NCI-H2196 treated with DMSO at 0.1 percent for 48 hours (cell line): Measurements from ENCODE around the gene FALEC.
"Not testable (repeated sequence)": the region's sequence is repeated elsewhere in the genome, so short reads cannot be mapped to it uniquely, and the experiment has no call there.

Source experiments
- DNase-seq: peaks from one replicate; lab custom pipeline; 2025; ENCODE audit not compliant: unreplicated experiment; lab: John Stamatoyannopoulos, UW

Gene FALEC

GRCh38 chr1:150573648-150574071, 58.1 kb downstream of the FALEC start:
- not testable (repeated sequence) for DNase-seq

GRCh38 chr1:150574260-150575071, 58.9 kb downstream of the FALEC start:
- no peak for DNase-seq

- no peak for DNase-seq
Observed at GRCh38 chr1:150575072-150575489, 59.5 kb downstream of the FALEC start.

- DNase-seq, result no peak
Observed at GRCh38 chr1:150575518-150576366, 60.2 kb downstream of the FALEC start.

GRCh38 chr1:150576367-150576711, 60.8 kb downstream of the FALEC start:
- no peak for DNase-seq

GRCh38 chr1:150576794-150577556, 61.4 kb downstream of the FALEC start:
- DNase-seq, result no peak

- DNase-seq, result no peak
Observed at GRCh38 chr1:150577557-150578271, 62.2 kb downstream of the FALEC start.

- no peak for DNase-seq
Observed at GRCh38 chr1:150578272-150579109, 62.9 kb downstream of the FALEC start.

- peak; percentile 88 for DNase-seq
Observed at GRCh38 chr1:150579110-150579944, 63.8 kb downstream of the FALEC start, which contains the start of gene MCL1. Gene MCL1 (minus strand): TSS chr1:150579610. CDS start chr1:150579530, 80 bp downstream.

GRCh38 chr1:150579945-150580642, 64.5 kb downstream of the FALEC start:
- no peak for DNase-seq

- DNase-seq, result not testable (repeated sequence)
Observed at GRCh38 chr1:150580966-150581365, 65.4 kb downstream of the FALEC start.

- not testable (repeated sequence) for DNase-seq
Observed at GRCh38 chr1:150581437-150581836, 65.9 kb downstream of the FALEC start.

GRCh38 chr1:150581962-150582361, 66.4 kb downstream of the FALEC start:
- DNase-seq, result not testable (repeated sequence)

- no peak for DNase-seq
Observed at GRCh38 chr1:150582371-150582770, 66.8 kb downstream of the FALEC start.
